GM08714 (cell line): Measurements from ENCODE around the gene ASTN2.

Experiments used
- H3K4me3 ChIP-seq: fragments of 200-500 bp; sonication (Bioruptor generic); 2 replicates; pipeline ENCODE4 v1.5.1; 2014; ENCODE audit warnings: mild to moderate bottlenecking, low read length, inconsistent platforms
- ZNF274 ChIP-seq: IDR thresholded peaks from 2 replicates; pipeline ENCODE4 v1.6.1; 2012; ENCODE audit warnings: mild to moderate bottlenecking, low read depth, low read length

Gene ASTN2

GRCh38 chr9:116616304-116616914, 798.4 kb downstream of the ASTN2 start:
- H3K4me3 ChIP-seq: no peak overlapping the region
- TF ChIP-seq ZNF274: no peak

- no peak for TF ChIP-seq ZNF274
- H3K4me3 ChIP-seq: no peak overlapping the region
Measured at GRCh38 chr9:116608064-116608463, 806.8 kb downstream of the ASTN2 start.

DNA sequence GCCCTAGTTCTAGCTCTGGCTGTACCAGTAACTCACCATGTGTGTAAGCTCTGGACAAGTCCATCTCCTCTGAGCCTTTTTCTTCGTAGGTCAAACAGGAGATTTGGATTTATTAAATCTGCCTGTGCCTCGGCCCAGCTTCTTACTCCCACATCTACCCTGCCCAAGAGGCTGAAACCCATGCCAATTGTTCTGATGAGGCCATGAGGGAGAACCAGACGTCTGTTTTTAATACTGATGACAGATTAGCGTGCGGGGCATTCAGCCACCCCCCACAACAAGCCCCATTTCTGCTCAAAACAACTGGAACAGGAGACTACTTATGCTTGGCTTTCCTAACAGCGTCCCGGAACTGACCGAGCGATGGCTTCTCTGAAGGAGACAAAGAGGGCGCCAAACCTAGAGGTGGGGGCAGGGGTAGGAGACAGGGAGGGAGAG, 808.9 kb downstream of the ASTN2 start:
- no peak for TF ChIP-seq ZNF274
- no peak overlapping the region for H3K4me3 ChIP-seq

- TF ChIP-seq ZNF274: no peak
- no peak overlapping the region for H3K4me3 ChIP-seq
Measured at GRCh38 chr9:116605060-116605459, 809.8 kb downstream of the ASTN2 start.

DNA sequence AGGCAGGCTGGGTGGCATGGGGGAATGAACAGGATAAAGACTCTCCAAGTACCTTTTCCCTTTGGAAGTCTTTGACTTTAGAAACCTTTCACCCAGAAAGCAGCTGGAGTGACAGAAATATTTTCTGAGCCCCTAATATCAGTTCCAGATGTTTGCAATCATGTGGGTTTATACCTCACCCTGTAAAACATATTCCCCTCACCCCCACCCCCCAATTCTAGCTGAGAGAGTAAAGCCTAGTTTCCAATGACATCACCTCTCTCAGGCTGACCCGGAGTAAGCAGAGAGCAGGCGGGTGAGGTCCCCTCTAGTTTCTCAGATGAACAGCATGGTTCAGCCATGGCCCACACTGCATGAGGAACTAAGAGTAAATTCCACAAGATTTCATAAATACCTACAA, 810.6 kb downstream of the ASTN2 start:
- H3K4me3 ChIP-seq: no peak overlapping the region
- no peak for TF ChIP-seq ZNF274

- TF ChIP-seq ZNF274: no peak
Measured at GRCh38 chr9:116599342-116599884, 815.4 kb downstream of the ASTN2 start.

DNA sequence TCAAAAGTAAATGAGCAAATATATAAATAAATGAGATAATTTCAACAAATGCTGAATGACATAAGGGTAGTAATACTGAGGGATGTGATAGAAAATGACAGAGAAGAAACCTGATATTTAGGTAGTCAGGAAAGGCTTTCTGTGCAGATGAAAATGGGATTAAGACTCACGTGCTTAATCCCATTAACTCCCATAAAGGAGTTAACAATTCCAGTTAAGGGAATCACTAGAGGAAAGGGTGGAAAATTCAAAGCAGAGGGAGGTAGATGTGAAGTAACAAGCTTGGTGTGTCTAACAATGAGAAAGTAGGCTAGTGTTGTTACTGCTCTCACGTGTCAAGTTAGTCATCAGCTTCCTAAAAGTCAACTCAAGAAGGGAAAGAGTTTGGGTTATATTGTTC, 818.2 kb downstream of the ASTN2 start:
- TF ChIP-seq ZNF274: no peak
- no peak overlapping the region for H3K4me3 ChIP-seq

More at GRCh38 chr9:116599342-116599884, 815.4 kb downstream of the ASTN2 start:
- H3K4me3 ChIP-seq: no peak overlapping the region

GRCh38 chr9:116594547-116594946, 820.3 kb downstream of the ASTN2 start:
- no peak for TF ChIP-seq ZNF274
- no peak overlapping the region for H3K4me3 ChIP-seq

DNA sequence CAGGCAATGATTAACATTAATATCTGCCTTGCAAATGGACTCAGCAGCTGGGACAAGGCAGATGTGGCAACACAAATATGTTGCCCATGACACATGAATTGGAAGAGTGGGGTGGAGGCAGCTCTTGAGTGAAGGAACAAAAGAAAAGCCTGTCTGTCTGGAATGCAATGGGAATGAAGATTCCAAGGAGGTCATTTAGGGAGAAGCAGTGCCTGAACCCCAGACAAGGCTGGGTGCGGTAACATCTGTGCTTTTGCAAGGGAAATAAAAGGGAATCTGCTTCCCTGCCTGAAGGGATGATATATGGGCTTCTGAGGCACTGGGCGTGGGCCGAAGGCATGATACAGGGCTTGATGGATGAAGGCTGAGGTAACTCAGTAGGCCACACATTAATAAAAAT, 821.9 kb downstream of the ASTN2 start:
- no peak for TF ChIP-seq ZNF274
- no peak overlapping the region for H3K4me3 ChIP-seq

DNA sequence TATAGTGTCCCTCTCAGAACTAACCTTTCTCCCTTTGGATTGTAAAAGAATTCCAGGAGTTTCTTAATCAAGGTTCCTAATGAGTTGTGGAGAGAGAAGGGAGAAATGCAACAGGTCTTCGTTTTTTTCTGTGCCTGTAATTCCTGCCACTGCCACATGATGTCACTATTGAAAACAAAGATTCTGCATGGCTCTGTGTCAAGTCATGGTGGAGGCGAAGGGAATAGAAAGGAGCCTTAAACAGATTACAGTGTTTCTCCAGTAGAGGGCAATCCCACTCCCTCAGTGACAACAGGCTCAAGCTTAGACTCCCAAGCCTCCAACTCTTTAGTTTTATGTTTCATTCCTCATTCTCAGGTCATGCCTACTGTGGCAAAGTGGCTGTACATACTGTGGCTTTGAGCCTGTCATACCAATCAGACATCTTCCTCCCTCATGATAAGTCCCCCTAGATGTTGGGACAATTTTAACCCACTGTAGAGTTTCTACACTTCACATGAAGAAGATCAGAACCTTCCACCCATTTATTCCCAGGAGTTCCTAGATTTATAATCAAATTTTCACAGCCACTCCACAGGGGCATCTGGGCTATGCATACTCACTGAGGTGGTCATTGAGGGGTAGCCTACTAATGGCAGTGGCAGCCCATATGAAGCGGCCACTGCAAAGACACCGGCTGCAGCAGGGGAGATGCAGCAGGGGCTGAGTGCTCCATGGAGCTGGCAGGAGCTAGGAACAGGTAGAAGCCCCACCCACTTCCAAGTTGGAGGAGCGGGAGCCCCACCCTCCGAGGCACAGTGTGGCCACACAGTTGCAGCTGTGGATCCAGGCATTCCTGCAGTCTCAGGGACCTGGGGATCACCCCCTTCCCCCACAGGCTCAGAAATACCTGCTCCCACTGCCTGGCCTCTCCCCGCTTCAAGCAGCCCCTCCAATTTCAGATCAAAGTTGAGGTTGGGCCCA, 825.2 kb downstream of the ASTN2 start:
- TF ChIP-seq ZNF274: no peak
- no peak overlapping the region for H3K4me3 ChIP-seq

DNA sequence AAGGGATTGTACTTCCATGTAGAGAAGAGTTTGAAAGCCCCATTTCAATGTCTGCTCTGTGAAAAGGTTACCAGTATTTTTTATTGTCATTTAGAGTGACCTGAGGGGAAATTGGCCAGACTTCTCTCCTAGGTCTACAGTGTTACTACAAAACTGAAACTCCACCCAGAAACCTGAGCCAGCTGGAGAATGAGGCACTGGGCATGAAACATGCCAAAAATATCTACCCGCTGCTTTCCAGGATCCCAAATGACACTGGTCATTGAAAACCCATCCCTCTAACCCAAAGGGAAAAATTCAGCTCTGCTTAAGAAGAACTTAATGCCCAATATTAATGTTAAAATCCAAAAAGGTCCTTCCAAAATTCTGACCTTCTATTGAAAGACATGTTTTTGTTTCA, 826.9 kb downstream of the ASTN2 start:
- H3K4me3 ChIP-seq: no peak overlapping the region
- TF ChIP-seq ZNF274: no peak

GRCh38 chr9:116585896-116586295, 829.0 kb downstream of the ASTN2 start:
- no peak overlapping the region for H3K4me3 ChIP-seq
- no peak for TF ChIP-seq ZNF274

GRCh38 chr9:116585204-116585603, 829.7 kb downstream of the ASTN2 start:
- TF ChIP-seq ZNF274: no peak
- no peak overlapping the region for H3K4me3 ChIP-seq

DNA sequence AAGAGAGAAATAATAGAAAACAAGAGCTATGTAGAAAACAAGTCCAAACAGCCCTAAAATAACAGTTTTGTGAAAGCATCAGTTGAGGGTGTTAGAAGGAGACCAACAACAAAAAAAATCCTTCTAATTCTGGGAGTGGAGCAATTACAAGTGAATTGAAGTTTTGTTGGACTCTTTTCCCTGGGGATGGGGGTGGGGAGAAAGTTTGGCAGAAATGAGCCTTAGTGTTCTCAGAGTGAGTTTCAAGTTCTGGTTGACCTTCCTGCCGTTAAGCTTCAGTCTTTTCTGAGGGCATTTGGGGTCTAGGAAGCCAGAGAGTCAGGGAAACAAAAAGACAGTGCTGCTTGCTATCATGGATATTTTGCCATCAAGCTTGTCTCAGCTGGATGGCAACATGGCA, 834.0 kb downstream of the ASTN2 start:
- H3K4me3 ChIP-seq: no peak overlapping the region
- TF ChIP-seq ZNF274: no peak

DNA sequence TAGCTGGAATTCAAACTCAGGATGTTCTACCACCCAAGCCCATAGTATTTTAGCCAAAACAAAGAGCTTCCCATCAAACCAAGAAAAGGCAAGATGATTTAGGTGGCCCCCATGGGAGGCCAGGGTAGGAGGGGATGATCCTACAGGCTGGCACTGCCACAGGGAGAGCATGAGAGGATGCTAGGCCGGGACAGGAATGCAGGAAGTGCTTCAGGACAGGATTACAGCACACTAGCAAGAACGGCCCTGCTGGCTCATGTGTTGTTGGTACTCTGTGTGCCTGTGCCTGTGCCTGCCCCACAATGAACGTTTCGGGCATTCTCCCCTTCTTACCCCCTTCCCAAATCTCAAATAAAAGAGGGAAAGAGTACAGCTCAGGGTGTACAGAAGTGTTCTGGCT, 838.5 kb downstream of the ASTN2 start:
- no peak overlapping the region for H3K4me3 ChIP-seq
- TF ChIP-seq ZNF274: no peak
